A549 (cell line): Measurements from ENCODE around the gene MIB2. TPM values are rescaled to one million over a fixed set of nuclear protein-coding genes. Genes with fewer than 3 reads are reported as not detected.

Source experiments
- ATAC-seq, 2 experiments: fragments of 200-7000 bp in 1 of 2; fragments of >200 bp in 1 of 2; cut with Nextera tagmentation in 1 of 2; cut with Tn5 transposase in 1 of 2; 3 replicates each; pipeline versions ENCODE4 v1.8.0 to v1.9.1; 2018 to 2020; ENCODE audit warnings: mild to moderate bottlenecking in 1 of 2, moderate library complexity in 1 of 2
- CTCF ChIA-PET: fragments of 300-600 bp; sonication (Branson Sonifier 250); formaldehyde crosslinking; extraction: SDS; loops from one replicate; lab custom pipeline; 2021; ENCODE audit warnings: antibody characterized with exemption, inconsistent platforms; lab: Yijun Ruan, JAX
- POLR2A ChIA-PET: fragments of 350-600 bp; formaldehyde crosslinking; extraction: SDS; loops from one replicate; lab custom pipeline; 2021; ENCODE audit warnings: antibody characterized with exemption, inconsistent platforms; lab: Yijun Ruan, JAX
- DNase-seq, 2 experiments: peaks; one replicate each; pipeline versions ENCODE4 v3.0.0 to v3.0.0-alpha.2; 2011 to 2016; ENCODE audit warnings: low read depth in 1 of 2, low spot score in 1 of 2
- FAIRE-seq: peaks from 2 replicates; lab custom pipeline; 2011; peaks lifted over from hg19 to GRCh38; lab: Jason Lieb, UNC
- H3K27ac ChIP-seq, 2 experiments: fragments of >200 bp; sonication (Bioruptor Twin); formaldehyde crosslinking; 3 replicates each; pipeline ENCODE4 v1.5.1; 2016 to 2017
- H3K4me1 ChIP-seq: fragments of >200 bp; sonication (Bioruptor Twin); formaldehyde crosslinking; 3 replicates; pipeline ENCODE4 v1.6.1; 2016
- H3K4me2 ChIP-seq: fragments of >200 bp; sonication (Bioruptor Twin); formaldehyde crosslinking; 3 replicates; pipeline ENCODE4 v1.6.1; 2016
- H3K4me3 ChIP-seq: fragments of >200 bp; sonication (Bioruptor Twin); formaldehyde crosslinking; 3 replicates; pipeline ENCODE4 v1.5.1; 2016
- H3K9me3 ChIP-seq: fragments of >200 bp; sonication (Bioruptor Twin); formaldehyde crosslinking; 3 replicates; pipeline ENCODE4 v1.6.1; 2016
- CBX2 ChIP-seq: fragments of 200-600 bp; sonication (generic); IDR thresholded peaks from 2 replicates; pipeline ENCODE4 v1.6.1; 2016; ENCODE audit warnings: low read depth, mild to moderate bottlenecking, borderline replicate concordance
- EHF ChIP-seq: fragments of 250-450 bp; sonication (Bioruptor Pico); IDR thresholded peaks from 2 replicates; pipeline ENCODE4 v1.5.0; 2020; ENCODE audit warnings: mild to moderate bottlenecking
- EHMT2 ChIP-seq: fragments of 200-600 bp; sonication (generic); IDR thresholded peaks from 2 replicates; pipeline ENCODE4 v1.6.1; 2016; ENCODE audit warnings: antibody characterized with exemption, low read depth, mild to moderate bottlenecking, moderate library complexity
- EP300 ChIP-seq, 2 experiments: fragments of >200 bp; sonication (Bioruptor Twin); formaldehyde crosslinking; IDR thresholded peaks; 2 replicates in 1 of 2; 3 replicates in 1 of 2; pipeline ENCODE4 v1.6.1; 2016 to 2017
- HDAC2 ChIP-seq: fragments of 200-600 bp; sonication (generic); IDR thresholded peaks from 2 replicates; pipeline ENCODE4 v1.6.1; 2016
- JUNB ChIP-seq: fragments of >200 bp; sonication (Bioruptor Twin); formaldehyde crosslinking; IDR thresholded peaks from 2 replicates; pipeline ENCODE4 v1.6.1; 2016
- MAFK ChIP-seq: fragments of 450-650 bp; IDR thresholded peaks from 2 replicates; pipeline ENCODE4 v1.6.1; 2014; ENCODE audit not compliant: partially characterized antibody
- NPAS2 ChIP-seq: fragments of 250-450 bp; sonication (Bioruptor Pico); IDR thresholded peaks from 2 replicates; pipeline ENCODE4 v1.8.0; 2022; ENCODE audit warnings: mild to moderate bottlenecking, moderate library complexity, borderline replicate concordance
- PBX3 ChIP-seq: IDR thresholded peaks from 2 replicates; pipeline ENCODE4 v1.6.1; 2012
- ZNF302 ChIP-seq: fragments of 250-450 bp; sonication (Bioruptor Pico); IDR thresholded peaks from 2 replicates; pipeline ENCODE4 v1.9.0; 2021; ENCODE audit warnings: inconsistent platforms, mild to moderate bottlenecking, moderate library complexity
- WGBS: methylation state at CpG from one replicate; pipeline ENCODE4 v1.1.6; 2017; ENCODE audit errors: missing lambda C conversion rate; 5-methylcytosine and 5-hydroxymethylcytosine counted together
- polyA plus RNA-seq, 4 experiments: library from polyadenylated mRNA; depleted of rRNA in 3 of 4; stranded (reverse); fragments of >200 nt; fragmentation: RNase III in 1 of 4; extraction: RNeasy Plus Mini Kit Qiagen cat#74134 plus additional on column Dnase treatment in 1 of 4; gene quantifications; 2 replicates in 3 of 4; 3 replicates in 1 of 4; pipeline ENCODE4 v1.2.3, GENCODE V29; 2011 to 2017
- TF ChIP-seq, protein P1 (sequence below): fragments of >200 bp; sonication (Bioruptor Twin); formaldehyde crosslinking; IDR thresholded peaks from 3 replicates; pipeline ENCODE4 v1.5.1; 2016
- TF ChIP-seq, protein P2 (sequence below): fragments of 200-600 bp; sonication (generic); IDR thresholded peaks from 2 replicates; pipeline ENCODE4 v1.6.1; 2016; ENCODE audit warnings: antibody characterized with exemption, mild to moderate bottlenecking, moderate library complexity

Gene MIB2
- polyA plus RNA-seq, 2 of the 4 experiments (the other 2 are of a cell fraction), result 5.1 to 20.0 TPM

DNA sequence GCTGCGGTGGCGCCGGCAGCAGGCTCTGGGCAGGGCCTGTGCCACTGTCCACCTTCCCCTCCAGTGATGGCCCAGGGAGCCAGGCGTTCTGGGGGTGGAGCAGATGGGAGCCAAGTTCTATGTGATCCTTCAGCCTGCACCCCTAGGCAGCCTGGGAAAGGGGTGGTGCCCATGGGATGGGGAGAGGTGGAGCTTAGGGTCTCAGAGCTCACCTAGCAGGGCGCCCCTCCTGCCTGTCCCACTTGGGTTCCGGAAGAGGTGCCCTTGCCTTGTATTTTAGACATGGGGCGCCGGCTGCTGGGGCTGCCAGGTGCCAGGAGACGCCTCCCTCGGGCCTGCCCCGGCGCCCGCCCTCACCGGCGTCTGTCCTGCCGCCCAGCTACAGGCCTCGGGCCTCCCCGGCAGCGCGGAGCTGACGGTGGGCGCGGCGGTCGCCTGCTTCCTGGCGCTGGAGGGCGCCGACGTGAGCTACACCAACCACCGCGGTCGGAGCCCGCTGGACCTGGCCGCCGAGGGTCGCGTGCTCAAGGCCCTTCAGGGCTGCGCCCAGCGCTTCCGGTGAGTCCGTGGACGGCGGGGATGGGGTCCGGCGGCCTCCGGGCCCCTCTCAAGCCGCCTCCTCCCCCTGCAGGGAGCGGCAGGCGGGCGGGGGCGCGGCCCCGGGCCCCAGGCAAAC is 13.6 kb downstream of the MIB2 start:
- H3K4me1 ChIP-seq, result no peaks in the 10 kb centered on the region
- POLR2A ChIA-PET, result no interaction called here
- no peak overlapping the region for H3K27ac ChIP-seq
- no peaks in the 10 kb centered on the region for H3K9me3 ChIP-seq
- no peak for TF ChIP-seq EP300 (IDR thresholded peaks at IDR 0.05)
- no peak for TF ChIP-seq PBX3
- TF ChIP-seq, protein P1, sequence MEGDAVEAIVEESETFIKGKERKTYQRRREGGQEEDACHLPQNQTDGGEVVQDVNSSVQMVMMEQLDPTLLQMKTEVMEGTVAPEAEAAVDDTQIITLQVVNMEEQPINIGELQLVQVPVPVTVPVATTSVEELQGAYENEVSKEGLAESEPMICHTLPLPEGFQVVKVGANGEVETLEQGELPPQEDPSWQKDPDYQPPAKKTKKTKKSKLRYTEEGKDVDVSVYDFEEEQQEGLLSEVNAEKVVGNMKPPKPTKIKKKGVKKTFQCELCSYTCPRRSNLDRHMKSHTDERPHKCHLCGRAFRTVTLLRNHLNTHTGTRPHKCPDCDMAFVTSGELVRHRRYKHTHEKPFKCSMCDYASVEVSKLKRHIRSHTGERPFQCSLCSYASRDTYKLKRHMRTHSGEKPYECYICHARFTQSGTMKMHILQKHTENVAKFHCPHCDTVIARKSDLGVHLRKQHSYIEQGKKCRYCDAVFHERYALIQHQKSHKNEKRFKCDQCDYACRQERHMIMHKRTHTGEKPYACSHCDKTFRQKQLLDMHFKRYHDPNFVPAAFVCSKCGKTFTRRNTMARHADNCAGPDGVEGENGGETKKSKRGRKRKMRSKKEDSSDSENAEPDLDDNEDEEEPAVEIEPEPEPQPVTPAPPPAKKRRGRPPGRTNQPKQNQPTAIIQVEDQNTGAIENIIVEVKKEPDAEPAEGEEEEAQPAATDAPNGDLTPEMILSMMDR, result no peak
- TF ChIP-seq HDAC2, result no peak
- TF ChIP-seq EHF (CRISPR knock-in tag), result no peak
- TF ChIP-seq, protein P2, sequence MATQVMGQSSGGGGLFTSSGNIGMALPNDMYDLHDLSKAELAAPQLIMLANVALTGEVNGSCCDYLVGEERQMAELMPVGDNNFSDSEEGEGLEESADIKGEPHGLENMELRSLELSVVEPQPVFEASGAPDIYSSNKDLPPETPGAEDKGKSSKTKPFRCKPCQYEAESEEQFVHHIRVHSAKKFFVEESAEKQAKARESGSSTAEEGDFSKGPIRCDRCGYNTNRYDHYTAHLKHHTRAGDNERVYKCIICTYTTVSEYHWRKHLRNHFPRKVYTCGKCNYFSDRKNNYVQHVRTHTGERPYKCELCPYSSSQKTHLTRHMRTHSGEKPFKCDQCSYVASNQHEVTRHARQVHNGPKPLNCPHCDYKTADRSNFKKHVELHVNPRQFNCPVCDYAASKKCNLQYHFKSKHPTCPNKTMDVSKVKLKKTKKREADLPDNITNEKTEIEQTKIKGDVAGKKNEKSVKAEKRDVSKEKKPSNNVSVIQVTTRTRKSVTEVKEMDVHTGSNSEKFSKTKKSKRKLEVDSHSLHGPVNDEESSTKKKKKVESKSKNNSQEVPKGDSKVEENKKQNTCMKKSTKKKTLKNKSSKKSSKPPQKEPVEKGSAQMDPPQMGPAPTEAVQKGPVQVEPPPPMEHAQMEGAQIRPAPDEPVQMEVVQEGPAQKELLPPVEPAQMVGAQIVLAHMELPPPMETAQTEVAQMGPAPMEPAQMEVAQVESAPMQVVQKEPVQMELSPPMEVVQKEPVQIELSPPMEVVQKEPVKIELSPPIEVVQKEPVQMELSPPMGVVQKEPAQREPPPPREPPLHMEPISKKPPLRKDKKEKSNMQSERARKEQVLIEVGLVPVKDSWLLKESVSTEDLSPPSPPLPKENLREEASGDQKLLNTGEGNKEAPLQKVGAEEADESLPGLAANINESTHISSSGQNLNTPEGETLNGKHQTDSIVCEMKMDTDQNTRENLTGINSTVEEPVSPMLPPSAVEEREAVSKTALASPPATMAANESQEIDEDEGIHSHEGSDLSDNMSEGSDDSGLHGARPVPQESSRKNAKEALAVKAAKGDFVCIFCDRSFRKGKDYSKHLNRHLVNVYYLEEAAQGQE, result no peak
- TF ChIP-seq JUNB, result no peak
- no peak for TF ChIP-seq ZNF302
- no peak for TF ChIP-seq CBX2
- ATAC-seq (peak; percentile 7 to 47; a peak in 3 of 6 replicates), FAIRE-seq (no peak), DNase-seq (no peak)
- CTCF ChIA-PET, result interaction anchor here (0.6 kb wide), 1 partner anchor 372 kb away, joined by 3 read pairs; no protein-coding TSS in a partner anchor
- H3K4me2 ChIP-seq, result no peak overlapping the region
- no peak overlapping the region for H3K4me3 ChIP-seq
- 90% methylated on average over 24 of the region's 53 CpGs for WGBS

- no peak for ATAC-seq
- Histone ChIP-seq H3K9me3 (no peaks in the 10 kb centered on the region), H3K4me2 (no peak overlapping the region), H3K4me1 (no peaks in the 10 kb centered on the region), H3K27ac (no peak overlapping the region), H3K4me3 (no peak overlapping the region)
- CTCF ChIA-PET, result no interaction called here
- POLR2A ChIA-PET, result no interaction called here
- no peak for DNase-seq
- TF ChIP-seq PBX3 (no peak), NPAS2 (CRISPR knock-in tag) (no peak), MAFK (no peak), CBX2 (no peak), HDAC2 (no peak), EP300 (IDR thresholded peaks at IDR 0.05) (no peak), EHMT2 (no peak)
- FAIRE-seq, result no peak
- WGBS, result 87% methylated on average over 10 of the region's 48 CpGs
These were observed 14.3 kb downstream of the MIB2 start for GRCh38 chr1:1629430-1630190.
